A204.1 (cell line): ENCODE data around the gene FABP3.

Experiments used
- FAIRE-seq: peaks from 2 replicates; lab custom pipeline; 2012; peaks lifted over from hg19 to GRCh38; lab: Jason Lieb, UNC

Gene FABP3

DNA sequence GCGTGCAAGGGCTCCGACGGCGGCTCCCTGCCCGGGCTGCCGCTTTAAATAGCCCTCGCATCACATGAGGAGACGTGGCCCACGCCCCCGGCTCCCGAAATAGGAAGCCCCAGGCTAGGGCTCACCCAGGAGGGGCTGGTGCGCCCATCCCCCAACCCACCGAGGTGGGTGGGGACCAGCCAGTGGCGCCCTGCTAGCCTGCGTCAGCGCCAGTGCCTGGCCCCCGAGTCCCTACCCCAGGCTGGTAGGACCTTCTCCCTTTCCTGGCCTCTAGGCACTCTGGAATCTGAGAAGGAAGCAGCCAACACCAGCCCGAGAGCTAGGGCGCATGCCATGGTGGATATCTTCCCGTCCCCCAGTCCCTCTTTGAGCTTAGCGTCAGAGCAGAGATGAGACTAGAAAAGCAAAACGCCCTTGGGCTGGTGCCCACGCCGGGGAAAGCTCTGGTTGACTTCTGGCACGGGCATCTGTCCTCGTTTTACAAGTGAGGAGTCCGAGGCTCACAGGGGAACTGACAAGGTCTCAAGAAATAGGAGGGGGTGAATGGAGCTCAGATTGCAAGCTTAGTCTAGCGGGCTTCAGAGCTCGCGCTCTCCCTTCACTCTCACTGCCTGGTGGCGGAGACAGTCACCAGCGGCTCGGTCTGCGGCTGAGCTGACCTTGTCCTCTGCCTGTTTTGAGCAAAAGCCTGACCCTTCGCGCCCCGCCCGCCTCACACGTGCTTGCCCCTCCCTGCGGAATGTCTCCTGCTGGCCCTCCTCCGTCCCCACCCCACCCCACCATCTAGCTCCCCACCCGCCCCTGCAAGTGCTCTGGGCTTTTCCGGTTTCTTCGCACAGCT, at the start of gene FABP3:
Gene FABP3 (minus strand): TSS at position 21 of the 841 bp plus-strand sequence. CDS start 62 bp downstream, outside the sequence.
- no peak for FAIRE-seq

- no peak for FAIRE-seq
Measured at GRCh38 chr1:31421371-31422040, 48.6 kb upstream of the FABP3 start.

DNA sequence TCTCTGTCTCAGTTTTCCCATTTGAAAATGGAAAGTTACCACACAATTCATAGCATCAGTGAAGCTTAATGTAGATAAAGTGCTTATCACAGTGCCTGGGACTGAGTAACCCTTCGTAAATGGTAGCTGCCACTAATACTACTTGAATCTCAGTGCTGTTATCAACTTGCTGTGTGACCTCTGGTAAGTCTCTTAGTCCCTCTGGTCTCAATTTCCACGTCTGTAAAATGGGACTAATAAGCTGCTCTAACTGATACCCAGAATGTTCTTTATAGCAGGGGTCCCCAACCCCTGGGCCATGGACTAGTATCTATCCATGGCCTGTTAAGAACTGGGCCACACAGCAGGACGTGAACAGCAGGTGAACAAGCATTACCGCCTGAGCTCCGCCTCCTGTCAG, 47.8 kb upstream of the FABP3 start:
- no peak for FAIRE-seq

DNA sequence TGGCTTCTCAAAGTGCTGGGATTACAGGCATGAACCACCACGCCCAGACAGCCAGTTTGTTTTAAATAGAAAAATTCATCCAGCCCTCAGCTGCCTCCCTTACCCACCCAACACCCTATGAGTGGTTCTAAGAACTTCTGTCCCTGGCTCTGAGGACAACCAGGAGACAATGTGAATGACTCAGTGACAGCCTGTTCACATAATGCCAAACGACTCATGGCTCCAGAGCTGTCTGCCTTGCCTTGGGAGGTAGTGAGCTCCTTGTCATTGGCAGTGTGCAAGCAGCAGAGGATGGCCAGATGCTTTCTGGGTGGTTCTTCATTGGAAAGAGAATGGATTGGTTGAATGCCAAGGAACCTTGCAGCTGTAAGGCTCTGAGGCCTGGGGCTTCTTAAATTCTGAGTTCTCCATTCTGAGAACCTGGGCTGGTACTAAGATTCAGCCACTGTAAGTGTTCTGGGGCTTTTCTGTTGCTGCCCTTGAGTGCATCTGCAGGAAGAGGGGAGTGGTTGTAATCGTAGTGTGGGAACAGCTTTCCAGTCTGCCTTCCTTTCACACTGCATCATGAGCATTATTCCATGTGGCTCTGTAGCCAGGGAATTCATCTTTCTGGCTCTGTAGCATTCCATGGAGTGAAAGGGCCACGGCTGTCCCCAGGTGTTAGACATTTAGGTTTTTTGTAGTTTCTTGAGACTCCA, 45.9 kb upstream of the FABP3 start:
- FAIRE-seq: no peak

DNA sequence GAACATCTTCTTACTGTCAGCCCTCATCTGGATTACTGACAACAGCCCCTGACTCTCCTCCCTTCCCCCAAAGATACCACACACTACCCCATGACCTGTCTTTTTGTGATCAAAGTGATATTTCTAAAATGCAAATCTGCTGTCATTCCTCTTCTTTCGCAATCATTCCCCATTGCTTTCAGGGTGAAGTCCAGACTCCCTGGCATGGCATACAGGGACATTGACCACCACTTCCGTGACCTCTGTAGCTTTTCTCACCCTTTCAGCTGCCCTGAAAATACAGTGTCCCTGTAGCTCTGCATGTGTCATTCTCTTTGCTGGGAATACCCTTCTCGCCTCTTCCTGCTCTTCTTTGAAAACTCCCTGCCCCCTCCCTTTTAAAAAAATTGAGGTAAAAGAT, 44.3 kb upstream of the FABP3 start:
- FAIRE-seq: no peak

- FAIRE-seq: no peak
Measured at GRCh38 chr1:31416101-31416736, 43.3 kb upstream of the FABP3 start.

GRCh38 chr1:31415658-31416057, 42.8 kb upstream of the FABP3 start:
- no peak for FAIRE-seq

DNA sequence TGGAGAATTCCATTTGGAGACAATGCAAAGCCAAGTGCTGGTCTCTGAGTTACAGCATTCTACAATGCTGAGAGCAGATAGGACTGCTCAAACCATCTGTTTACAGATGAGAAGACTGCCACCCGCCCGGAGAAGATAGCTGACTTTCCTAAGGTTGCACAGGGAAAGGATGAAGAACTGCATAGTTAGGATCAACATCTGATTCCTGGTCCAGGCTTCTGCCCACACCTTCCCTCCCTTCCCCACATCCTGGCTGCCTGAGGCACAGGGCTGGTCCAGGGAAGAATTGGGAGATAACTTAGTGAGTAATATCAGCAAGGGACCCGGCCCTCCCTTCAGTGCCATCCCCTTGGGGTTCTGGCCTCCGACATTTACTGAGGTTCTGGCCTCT, 42.1 kb upstream of the FABP3 start:
- no peak for FAIRE-seq

- FAIRE-seq: no peak
Measured at GRCh38 chr1:31413405-31414001, 40.6 kb upstream of the FABP3 start.

DNA sequence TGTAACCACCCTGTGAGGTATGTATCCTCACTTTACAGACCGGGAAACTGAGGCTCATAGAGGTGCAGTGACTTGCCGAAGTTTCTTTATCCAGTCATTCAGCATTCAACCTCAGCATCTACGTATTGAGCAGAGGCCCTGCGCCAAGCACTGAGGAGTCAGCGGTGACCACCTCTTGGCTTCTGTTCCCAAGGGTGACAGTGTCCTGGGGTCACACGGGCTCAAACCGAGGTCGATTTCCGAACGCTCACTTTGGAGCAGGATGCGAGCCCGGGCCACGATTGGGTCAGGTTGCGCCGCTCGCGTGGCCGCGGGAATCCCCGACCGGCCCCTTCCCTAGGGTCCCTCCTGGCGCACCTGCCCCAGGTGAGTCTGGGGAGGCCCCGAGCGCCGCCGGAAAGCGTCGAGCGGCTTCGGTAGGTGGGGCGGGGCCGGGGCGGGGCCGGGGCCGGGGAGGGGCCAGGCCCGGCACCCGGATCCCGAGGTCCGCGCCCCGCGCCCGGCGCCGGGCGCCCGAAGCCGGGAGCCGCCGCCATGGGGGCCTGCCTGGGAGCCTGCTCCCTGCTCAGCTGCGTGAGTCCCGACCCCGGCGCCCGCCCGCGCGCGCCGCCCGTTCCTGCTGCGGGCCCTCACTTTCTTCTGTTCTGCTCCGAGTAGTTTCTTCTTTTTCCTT, 40.0 kb upstream of the FABP3 start, which contains the start of gene SERINC2:
Gene SERINC2 (plus strand): TSS at position 482 of the 673 bp plus-strand sequence. CDS start 53 bp downstream, at position 535.
- FAIRE-seq: no peak

GRCh38 chr1:31412205-31412604, 39.3 kb upstream of the FABP3 start:
- no peak for FAIRE-seq

- FAIRE-seq: no peak
Measured at GRCh38 chr1:31410871-31411270, 38.0 kb upstream of the FABP3 start.

DNA sequence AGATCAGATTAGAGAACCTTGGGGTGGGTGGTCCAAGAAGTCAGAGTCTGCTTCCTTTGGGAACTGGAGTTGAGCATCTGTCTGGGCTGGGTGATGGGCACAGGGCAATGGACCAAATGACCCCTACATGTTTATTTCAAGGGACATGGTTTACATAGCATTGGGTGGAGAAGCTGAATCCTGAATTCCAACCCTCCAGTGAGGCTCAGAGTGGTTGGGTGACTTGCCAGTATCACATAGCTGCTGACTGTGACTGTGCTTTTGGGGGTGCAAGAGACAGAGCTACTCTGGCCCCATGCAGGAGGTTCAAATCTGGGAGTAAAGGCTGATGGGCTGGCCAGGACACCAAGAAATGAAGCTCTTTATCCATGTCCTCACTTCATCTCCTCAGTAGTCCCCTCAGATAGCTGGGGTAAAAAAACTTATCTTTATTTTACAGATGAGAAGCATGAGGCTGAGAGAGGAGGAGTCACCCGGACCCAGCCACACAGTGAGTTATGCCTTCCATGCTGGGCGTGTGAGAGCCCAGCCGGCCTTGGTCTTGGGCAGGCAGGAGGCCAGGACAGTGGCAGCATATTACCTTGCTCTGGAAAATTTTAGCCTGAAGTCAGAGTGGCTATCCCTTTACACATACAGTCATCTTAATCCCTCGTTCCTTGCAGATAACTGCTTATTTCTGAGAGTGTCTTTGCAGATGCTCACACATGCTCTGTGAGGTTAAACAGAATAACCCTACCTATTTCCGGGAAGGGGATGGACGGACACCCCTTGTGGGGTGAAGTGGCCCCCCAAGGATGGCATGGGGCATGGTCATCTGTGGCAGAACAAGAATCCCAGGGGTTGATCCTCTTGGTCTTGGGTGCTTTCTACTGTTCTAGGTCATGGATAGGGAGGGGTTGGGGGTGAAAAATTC, 37.3 kb upstream of the FABP3 start:
- FAIRE-seq: no peak

- no peak for FAIRE-seq
Measured at GRCh38 chr1:31408788-31409318, 36.0 kb upstream of the FABP3 start.

DNA sequence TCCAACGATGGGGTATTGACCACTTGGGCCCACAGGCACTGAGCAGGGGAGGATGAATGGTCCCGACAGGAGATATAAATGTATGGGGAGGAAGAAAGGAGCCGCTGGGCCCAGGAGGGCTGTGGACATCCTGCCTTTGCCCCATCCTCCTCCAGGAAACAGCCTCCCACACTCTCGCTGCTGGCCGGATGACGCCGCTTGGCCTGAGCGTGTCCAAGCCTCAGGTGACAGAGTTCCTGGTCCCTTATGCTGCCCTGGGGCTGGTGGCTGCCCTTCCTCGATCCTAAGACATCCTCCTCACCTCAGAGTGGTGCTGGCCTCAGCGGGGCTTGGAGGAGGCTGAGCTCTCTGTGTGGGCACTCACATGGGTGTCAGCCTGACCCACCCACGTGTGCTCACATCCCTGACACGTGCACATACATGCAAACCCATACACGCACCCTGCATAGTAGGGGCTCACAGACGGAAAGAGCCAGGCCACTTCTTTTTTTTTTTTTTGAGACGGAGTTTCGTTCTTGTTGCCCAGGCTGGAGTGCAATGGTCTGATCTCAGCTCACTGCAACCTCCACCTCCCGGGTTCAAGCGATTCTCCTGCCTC, 34.3 kb upstream of the FABP3 start:
- FAIRE-seq: no peak

DNA sequence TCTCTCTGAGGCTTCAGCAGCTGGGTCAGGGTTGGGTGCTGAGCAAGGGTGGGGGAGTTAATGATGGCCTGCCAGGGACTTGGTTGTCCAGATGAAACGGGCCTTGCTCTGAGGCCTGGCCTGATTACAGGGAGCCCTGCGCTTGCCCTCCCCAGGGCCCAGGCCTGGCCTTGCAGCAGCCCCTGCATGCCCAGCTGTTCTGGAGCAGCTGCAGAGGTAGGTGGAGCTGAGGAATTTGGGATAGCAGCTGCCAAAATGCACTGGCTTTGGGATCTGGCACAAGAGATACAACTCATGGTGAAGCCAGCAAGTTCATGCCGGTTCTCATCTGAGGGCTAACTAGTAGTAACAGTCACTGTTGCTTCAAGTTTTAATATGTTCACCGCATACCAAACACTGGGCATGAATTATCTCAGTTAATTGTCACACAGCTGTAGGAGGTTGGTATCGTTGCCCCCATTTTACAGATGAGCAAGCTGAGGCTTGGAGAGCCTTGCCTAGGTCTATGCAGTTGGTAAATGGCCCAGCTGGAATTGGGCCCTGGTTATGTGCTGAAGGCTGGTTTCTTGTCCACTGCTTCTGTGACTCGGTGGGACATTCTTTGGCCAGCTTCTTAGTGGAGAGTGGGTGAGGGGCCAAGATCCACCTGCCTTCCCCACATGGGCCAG, 32.8 kb upstream of the FABP3 start:
- no peak for FAIRE-seq

DNA sequence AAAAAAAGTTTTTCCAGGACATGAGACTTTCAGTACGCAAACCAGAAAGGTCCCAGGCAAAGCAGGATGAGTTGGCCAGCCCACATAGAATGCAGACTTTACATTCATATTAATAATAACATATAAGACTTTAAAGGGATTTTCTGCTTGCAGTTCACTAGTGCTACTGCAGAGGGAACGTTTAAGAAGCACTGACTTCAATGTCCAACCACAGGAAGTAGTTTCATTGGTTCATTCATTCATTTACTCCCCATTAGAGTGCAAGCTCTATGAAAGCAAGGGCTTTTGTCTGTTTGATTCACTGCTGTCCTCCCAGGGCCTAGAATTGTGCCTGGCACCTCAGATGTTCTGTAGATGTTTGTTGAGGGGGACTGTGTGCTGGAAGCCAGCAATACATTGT, 28.4 kb upstream of the FABP3 start:
- FAIRE-seq: no peak

- FAIRE-seq: no peak
Measured at GRCh38 chr1:31400393-31400792, 27.5 kb upstream of the FABP3 start.

GRCh38 chr1:31399976-31400375, 27.1 kb upstream of the FABP3 start:
- FAIRE-seq: no peak
